Measurements from ENCODE around the gene LOXL1. TPM values are rescaled to one million over a fixed set of nuclear protein-coding genes. Genes with fewer than 3 reads are reported as not detected.

LOXL1 gene
- total RNA-seq, 1 experiment from 2014 or later = 8.3 TPM

DNA sequence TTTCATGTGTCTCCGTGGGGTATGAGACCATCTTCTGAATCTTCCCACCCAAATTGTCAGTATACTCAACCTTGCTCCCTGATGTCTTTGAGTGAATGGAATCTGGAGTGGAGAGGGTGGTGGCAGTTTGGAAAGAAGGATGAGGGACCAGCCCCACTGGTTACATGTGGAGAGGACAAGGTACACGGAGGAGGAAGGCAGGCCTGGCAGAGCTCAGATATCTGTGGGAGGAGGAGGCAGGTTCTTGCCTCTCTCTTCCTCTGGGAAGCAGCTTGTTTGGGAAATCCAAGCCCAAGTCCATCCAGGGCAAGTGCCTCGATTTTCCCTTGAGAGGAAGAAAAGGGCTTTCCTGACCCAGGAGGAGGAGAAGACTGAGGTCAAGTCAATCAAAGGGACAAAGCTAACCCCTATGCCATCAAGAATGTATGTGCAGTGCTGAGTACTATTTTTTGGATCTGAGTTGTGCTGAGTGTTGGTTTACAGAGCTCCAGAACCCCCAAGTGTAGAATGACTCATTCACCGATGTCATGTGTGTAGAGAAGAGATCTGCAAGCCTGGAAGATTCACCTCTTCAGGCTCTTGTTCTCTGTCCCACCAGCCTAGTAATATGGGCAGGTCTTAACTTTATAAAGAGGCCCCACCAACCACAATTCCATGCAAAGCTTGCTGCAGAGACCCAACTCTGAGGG is 19.8 kb upstream of the LOXL1 start:
- DNase-seq (ENCODE audit: low read depth in 1 of 2, low spot score in 2 of 2) = no peak
- no peaks in the 10 kb centered on the region for H3K9me3 ChIP-seq (replicated peaks)
- no peaks in the 10 kb centered on the region for H3K4me1 ChIP-seq (replicated peaks)
- H3K4me3 ChIP-seq = no peak overlapping the region
- H3K27me3 ChIP-seq (replicated peaks) = 0 out of 2 replicates have a peak, but pooled peaks cover 5% of the 10 kb centered on the region
- no peaks in the 10 kb centered on the region for H3K36me3 ChIP-seq
- H3K27ac ChIP-seq = no peak overlapping the region

DNA sequence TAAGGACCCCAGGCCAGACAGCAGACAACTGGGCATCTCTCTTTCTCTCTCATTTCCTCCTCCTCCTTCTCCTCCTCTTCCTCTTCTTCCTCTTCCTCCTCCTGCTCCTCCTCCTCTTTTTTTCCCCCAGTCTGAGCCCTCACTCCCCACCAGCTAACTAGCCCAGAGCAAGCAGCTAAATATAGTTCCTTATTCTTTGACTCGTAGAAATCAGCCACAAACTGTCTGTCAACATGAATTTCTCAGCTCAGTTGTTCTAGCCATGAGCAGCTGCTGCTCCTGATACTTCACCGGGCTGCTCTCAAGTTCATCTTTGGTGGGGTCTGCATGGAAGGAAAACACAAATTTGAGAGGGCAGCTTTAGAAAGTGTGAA is 19.2 kb upstream of the LOXL1 start:
- H3K27me3 ChIP-seq (replicated peaks) = 0 out of 2 replicates have a peak, but pooled peaks cover 5% of the 10 kb centered on the region
- DNase-seq (ENCODE audit: low read depth in 1 of 2, low spot score in 2 of 2) = no peak

DNA sequence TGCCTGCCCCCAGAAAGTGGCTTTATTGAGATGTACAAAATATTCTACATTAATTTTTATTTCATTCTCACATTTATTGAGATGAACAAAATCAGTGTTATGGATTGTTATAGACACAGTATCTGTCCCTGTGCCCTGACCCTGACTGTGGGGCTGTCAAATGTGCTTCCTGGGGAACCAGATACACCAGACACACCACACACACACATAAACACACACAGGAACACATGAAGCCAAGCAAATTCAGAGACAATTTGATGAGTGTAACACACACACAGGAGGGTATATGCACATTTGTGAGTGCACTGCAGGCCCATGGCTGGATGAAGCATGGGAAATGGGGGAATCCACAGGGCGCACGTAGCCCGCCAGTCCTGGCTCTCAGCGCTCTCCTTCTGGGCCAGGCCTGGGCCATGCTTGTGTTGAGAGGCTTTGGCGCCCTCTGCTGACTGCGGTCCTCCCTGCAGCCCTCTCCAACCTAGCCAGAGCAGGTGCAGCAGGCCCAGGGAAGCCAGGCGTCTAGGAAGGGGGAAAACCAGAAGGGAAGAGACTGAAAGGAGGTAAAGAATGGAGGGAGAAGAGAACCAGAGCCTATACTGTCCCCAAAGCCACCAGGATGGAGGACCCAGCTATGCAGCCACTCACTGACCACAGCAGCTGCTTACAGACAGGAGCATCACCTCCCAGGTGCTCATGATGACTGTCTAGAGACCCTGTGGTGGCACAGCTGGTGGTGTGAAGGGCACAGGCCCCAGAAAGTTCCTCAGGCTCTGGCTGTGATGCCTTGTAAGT is 18.0 kb upstream of the LOXL1 start:
- H3K4me3 ChIP-seq = no peak overlapping the region
- H3K9me3 ChIP-seq (replicated peaks) = no peaks in the 10 kb centered on the region
- no peaks in the 10 kb centered on the region for H3K4me1 ChIP-seq (replicated peaks)
- H3K27me3 ChIP-seq (replicated peaks) = 0 out of 2 replicates have a peak, but pooled peaks cover 5% of the 10 kb centered on the region
- peak; percentile 49 to 75 for DNase-seq (ENCODE audit: low read depth in 1 of 2, low spot score in 2 of 2)
- no peak overlapping the region for H3K27ac ChIP-seq
- no peaks in the 10 kb centered on the region for H3K36me3 ChIP-seq

More for the DNA sequence above, 19.2 kb upstream of the LOXL1 start:
- no peak overlapping the region for H3K4me3 ChIP-seq
- no peak overlapping the region for H3K27ac ChIP-seq
- no peaks in the 10 kb centered on the region for H3K36me3 ChIP-seq
- no peaks in the 10 kb centered on the region for H3K9me3 ChIP-seq (replicated peaks)
- no peaks in the 10 kb centered on the region for H3K4me1 ChIP-seq (replicated peaks)

- no peak for DNase-seq (ENCODE audit: low read depth in 1 of 2, low spot score in 2 of 2)
- Histone ChIP-seq H3K36me3 (no peaks in the 10 kb centered on the region), H3K4me1 (replicated peaks) (no peaks in the 10 kb centered on the region), H3K9me3 (replicated peaks) (no peaks in the 10 kb centered on the region), H3K27ac (no peak overlapping the region), H3K4me3 (no peak overlapping the region), H3K27me3 (replicated peaks) (0 out of 2 replicates have a peak, but pooled peaks cover 5% of the 10 kb centered on the region)
Measured at GRCh38 chr15:73908822-73909122, 17.5 kb upstream of the LOXL1 start.

- H3K27ac ChIP-seq = no peak overlapping the region
- H3K9me3 ChIP-seq (replicated peaks) = no peaks in the 10 kb centered on the region
- 0 out of 2 replicates have a peak, but pooled peaks cover 5% of the 10 kb centered on the region for H3K27me3 ChIP-seq (replicated peaks)
- H3K4me3 ChIP-seq = no peak overlapping the region
- no peaks in the 10 kb centered on the region for H3K36me3 ChIP-seq
- no peaks in the 10 kb centered on the region for H3K4me1 ChIP-seq (replicated peaks)
- DNase-seq (ENCODE audit: low read depth in 1 of 2, low spot score in 2 of 2) = no peak
Measured at GRCh38 chr15:73909651-73910050, 16.6 kb upstream of the LOXL1 start.

DNA sequence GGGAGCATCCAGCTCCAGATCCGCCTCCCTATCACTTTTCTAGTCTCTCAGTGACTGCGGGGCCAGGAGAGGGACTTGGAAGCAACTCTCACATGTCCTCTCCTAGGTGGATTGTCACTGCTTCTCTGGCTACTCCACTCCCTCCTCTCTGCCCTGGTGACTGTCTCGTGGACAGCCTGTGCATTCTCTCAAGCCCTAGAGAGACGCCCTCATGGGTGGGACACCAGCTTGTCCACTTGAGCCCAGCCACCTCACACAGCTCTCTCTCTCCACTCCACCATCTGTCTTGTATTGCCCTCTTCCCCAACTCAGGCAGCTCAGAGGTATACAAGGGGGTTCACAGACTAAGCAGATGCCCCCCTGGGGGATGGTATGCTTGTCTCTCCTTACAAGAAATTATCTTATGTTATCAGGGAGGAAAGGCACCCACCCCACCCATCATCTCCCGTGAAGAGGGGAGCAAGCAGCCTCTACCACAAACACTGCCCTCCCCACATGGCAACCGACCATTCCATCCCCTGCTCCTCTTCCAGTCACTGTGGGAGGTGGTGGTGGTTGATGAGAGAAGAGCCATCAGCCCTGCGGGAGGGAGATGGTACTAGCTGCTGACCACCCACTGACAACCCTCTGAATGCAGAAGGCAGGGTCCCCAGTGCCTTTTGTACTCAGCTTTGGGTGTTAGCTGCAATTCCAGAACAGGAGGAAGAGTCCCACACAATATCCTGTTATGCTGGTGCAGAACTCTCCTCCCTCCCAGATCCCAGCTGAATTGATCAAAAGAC is 15.5 kb upstream of the LOXL1 start:
- Histone ChIP-seq H3K4me1 (replicated peaks) (no peaks in the 10 kb centered on the region), H3K27ac (no peak overlapping the region), H3K36me3 (no peaks in the 10 kb centered on the region), H3K27me3 (replicated peaks) (0 out of 2 replicates have a peak, but pooled peaks cover 5% of the 10 kb centered on the region), H3K9me3 (replicated peaks) (no peaks in the 10 kb centered on the region), H3K4me3 (no peak overlapping the region)
- no peak for DNase-seq (ENCODE audit: low read depth in 1 of 2, low spot score in 2 of 2)

GRCh38 chr15:73912030-73912596 is 14.1 kb upstream of the LOXL1 start:
- no peak for DNase-seq (ENCODE audit: low read depth in 1 of 2, low spot score in 2 of 2)
- no peak overlapping the region for H3K27ac ChIP-seq
- no peaks in the 10 kb centered on the region for H3K4me1 ChIP-seq (replicated peaks)
- H3K36me3 ChIP-seq = no peaks in the 10 kb centered on the region
- 0 out of 2 replicates have a peak, but pooled peaks cover 5% of the 10 kb centered on the region for H3K27me3 ChIP-seq (replicated peaks)
- H3K4me3 ChIP-seq = no peak overlapping the region
- no peaks in the 10 kb centered on the region for H3K9me3 ChIP-seq (replicated peaks)

- H3K36me3 ChIP-seq = no peaks in the 10 kb centered on the region
- 0 out of 2 replicates have a peak, but pooled peaks cover 5% of the 10 kb centered on the region for H3K27me3 ChIP-seq (replicated peaks)
- H3K4me3 ChIP-seq = no peak overlapping the region
- no peak overlapping the region for H3K27ac ChIP-seq
- no peaks in the 10 kb centered on the region for H3K9me3 ChIP-seq (replicated peaks)
- no peaks in the 10 kb centered on the region for H3K4me1 ChIP-seq (replicated peaks)
- no peak for DNase-seq (ENCODE audit: low read depth in 1 of 2, low spot score in 2 of 2)
Measured at GRCh38 chr15:73914145-73914544, 12.1 kb upstream of the LOXL1 start.

- DNase-seq (ENCODE audit: low read depth in 1 of 2, low spot score in 2 of 2) = no peak
- no peaks in the 10 kb centered on the region for H3K9me3 ChIP-seq (replicated peaks)
- H3K36me3 ChIP-seq = no peaks in the 10 kb centered on the region
- H3K4me1 ChIP-seq (replicated peaks) = no peaks in the 10 kb centered on the region
- 0 out of 2 replicates have a peak, but pooled peaks cover 5% of the 10 kb centered on the region for H3K27me3 ChIP-seq (replicated peaks)
- no peak overlapping the region for H3K27ac ChIP-seq
- H3K4me3 ChIP-seq = no peak overlapping the region
Measured at GRCh38 chr15:73915082-73915481, 11.2 kb upstream of the LOXL1 start.

- H3K4me3 ChIP-seq = no peak overlapping the region
- peaks cover 19% of the 10 kb centered on the region for H3K4me1 ChIP-seq (replicated peaks)
- no peaks in the 10 kb centered on the region for H3K36me3 ChIP-seq
- no peaks in the 10 kb centered on the region for H3K27me3 ChIP-seq (replicated peaks)
- H3K27ac ChIP-seq = no peak overlapping the region
- no peak for DNase-seq (ENCODE audit: low read depth in 1 of 2, low spot score in 2 of 2)
- no peaks in the 10 kb centered on the region for H3K9me3 ChIP-seq (replicated peaks)
Measured at GRCh38 chr15:73918784-73919183, 7.5 kb upstream of the LOXL1 start.

- Histone ChIP-seq H3K9me3 (replicated peaks) (no peaks in the 10 kb centered on the region), H3K27me3 (replicated peaks) (no peaks in the 10 kb centered on the region), H3K4me1 (replicated peaks) (peaks cover 28% of the 10 kb centered on the region), H3K4me3 (no peak overlapping the region), H3K27ac (no peak overlapping the region), H3K36me3 (no peaks in the 10 kb centered on the region)
- no peak for DNase-seq (ENCODE audit: low read depth in 1 of 2, low spot score in 2 of 2)
Measured at GRCh38 chr15:73919706-73920105, 6.6 kb upstream of the LOXL1 start.

- H3K4me1 ChIP-seq (replicated peaks) = peaks cover 39% of the 10 kb centered on the region
- no peaks in the 10 kb centered on the region for H3K36me3 ChIP-seq
- H3K9me3 ChIP-seq (replicated peaks) = no peaks in the 10 kb centered on the region
- no peak overlapping the region for H3K27ac ChIP-seq
- H3K27me3 ChIP-seq (replicated peaks) = no peaks in the 10 kb centered on the region
- H3K4me3 ChIP-seq = no peak overlapping the region
- no peak for DNase-seq (ENCODE audit: low read depth in 1 of 2, low spot score in 2 of 2)
Measured at GRCh38 chr15:73921254-73921925, 4.9 kb upstream of the LOXL1 start.

Measured in SJSA1 (cell line).